NB4 (cell line): ENCODE measurements around the gene TOM1L2.

Experiments
- DNase-seq: peaks from one replicate; pipeline ENCODE4 v3.0.0; 2010; ENCODE audit warnings: low read depth
- H3K4me3 ChIP-seq: one replicate; pipeline ENCODE4 v1.5.1; 2011; ENCODE audit warnings: mild to moderate bottlenecking, low read depth, low read length, moderate library complexity
- MAX ChIP-seq: IDR thresholded peaks from 2 replicates; pipeline ENCODE4 v1.6.1; 2011; ENCODE audit warnings: low read depth, low read length
- MYC ChIP-seq: IDR thresholded peaks from 2 replicates; pipeline ENCODE4 v1.6.1; 2011; ENCODE audit warnings: low read depth, low read length
- POLR2A ChIP-seq: IDR thresholded peaks from 2 replicates; pipeline ENCODE4 v1.6.1; 2011; ENCODE audit warnings: mild to moderate bottlenecking; ENCODE audit not compliant: insufficient read length; ENCODE audit errors: extremely low read depth
- TF ChIP-seq, protein P1 (sequence below): IDR thresholded peaks from one replicate; pipeline ENCODE4 v1.5.1; 2012; ENCODE audit warnings: low read depth, low read length

TOM1L2 gene

GRCh38 chr17:17796787-17797061 lies 175.5 kb downstream of the TOM1L2 start:
- DNase-seq: no peak
- TF ChIP-seq MAX: no peak
- TF ChIP-seq, protein P1, sequence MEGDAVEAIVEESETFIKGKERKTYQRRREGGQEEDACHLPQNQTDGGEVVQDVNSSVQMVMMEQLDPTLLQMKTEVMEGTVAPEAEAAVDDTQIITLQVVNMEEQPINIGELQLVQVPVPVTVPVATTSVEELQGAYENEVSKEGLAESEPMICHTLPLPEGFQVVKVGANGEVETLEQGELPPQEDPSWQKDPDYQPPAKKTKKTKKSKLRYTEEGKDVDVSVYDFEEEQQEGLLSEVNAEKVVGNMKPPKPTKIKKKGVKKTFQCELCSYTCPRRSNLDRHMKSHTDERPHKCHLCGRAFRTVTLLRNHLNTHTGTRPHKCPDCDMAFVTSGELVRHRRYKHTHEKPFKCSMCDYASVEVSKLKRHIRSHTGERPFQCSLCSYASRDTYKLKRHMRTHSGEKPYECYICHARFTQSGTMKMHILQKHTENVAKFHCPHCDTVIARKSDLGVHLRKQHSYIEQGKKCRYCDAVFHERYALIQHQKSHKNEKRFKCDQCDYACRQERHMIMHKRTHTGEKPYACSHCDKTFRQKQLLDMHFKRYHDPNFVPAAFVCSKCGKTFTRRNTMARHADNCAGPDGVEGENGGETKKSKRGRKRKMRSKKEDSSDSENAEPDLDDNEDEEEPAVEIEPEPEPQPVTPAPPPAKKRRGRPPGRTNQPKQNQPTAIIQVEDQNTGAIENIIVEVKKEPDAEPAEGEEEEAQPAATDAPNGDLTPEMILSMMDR: no peak
- H3K4me3 ChIP-seq: no peak overlapping the region

GRCh38 chr17:17795946-17796786 lies 176.0 kb downstream of the TOM1L2 start:
- DNase-seq: no peak
- no peak overlapping the region for H3K4me3 ChIP-seq
- no peak for TF ChIP-seq MAX
- TF ChIP-seq, protein P1: no peak
- TF ChIP-seq MYC: no peak
- no peak for TF ChIP-seq POLR2A

- TF ChIP-seq MYC (no peak), POLR2A (no peak), MAX (no peak)
- TF ChIP-seq, protein P1: no peak
- no peak overlapping the region for H3K4me3 ChIP-seq
- no peak for DNase-seq
Measured at GRCh38 chr17:17795296-17795695, 176.9 kb downstream of the TOM1L2 start.

- no peak overlapping the region for H3K4me3 ChIP-seq
- DNase-seq: no peak
- TF ChIP-seq, protein P1: no peak
- TF ChIP-seq MAX (no peak), POLR2A (no peak), MYC (no peak)
Measured at GRCh38 chr17:17794382-17794781, 177.8 kb downstream of the TOM1L2 start.
